ENCODE measurements around the gene CA5B.
"Not testable (repeated sequence)": the region's sequence is repeated elsewhere in the genome, so short reads cannot be mapped to it uniquely, and the experiment has no call there.

CA5B gene

GRCh38 chrX:15755091-15755490 is 17.0 kb downstream of the CA5B start:
- Histone ChIP-seq H3K36me3 (replicated peaks) (no peaks in the 10 kb centered on the region), H3K4me3 (ENCODE audit: low read depth, low read length) (no peak overlapping the region), H3K27ac (no peak overlapping the region), H3K27me3 (replicated peaks) (no peaks in the 10 kb centered on the region)
- DNase-seq = no peak
- in situ Hi-C loops (cut with HindIII; ENCODE audit: low pct_ligation_motif_present, low sequenced_read_pairs) = no loop called here
- no peak for TF ChIP-seq CTCF (IDR thresholded peaks at IDR 0.05; ENCODE audit: low read depth, low read length, missing control alignments)

GRCh38 chrX:15758140-15758539 is 20.1 kb downstream of the CA5B start:
- Histone ChIP-seq H3K4me3 (ENCODE audit: low read depth, low read length) (no peak overlapping the region), H3K27ac (no peak overlapping the region), H3K27me3 (replicated peaks) (no peaks in the 10 kb centered on the region), H3K36me3 (replicated peaks) (no peaks in the 10 kb centered on the region)
- no peak for TF ChIP-seq CTCF (IDR thresholded peaks at IDR 0.05; ENCODE audit: low read depth, low read length, missing control alignments)
- in situ Hi-C loops (cut with HindIII; ENCODE audit: low pct_ligation_motif_present, low sequenced_read_pairs) = no loop called here
- no peak for DNase-seq

GRCh38 chrX:15759886-15760285 is 21.8 kb downstream of the CA5B start:
- H3K27me3 ChIP-seq (replicated peaks); H3K36me3 ChIP-seq (replicated peaks); DNase-seq; in situ Hi-C loops (cut with HindIII; ENCODE audit: low pct_ligation_motif_present, low sequenced_read_pairs); H3K27ac ChIP-seq; H3K4me3 ChIP-seq (ENCODE audit: low read depth, low read length): not testable (repeated sequence)

GRCh38 chrX:15761564-15762191 is 23.6 kb downstream of the CA5B start:
- H3K27ac ChIP-seq = no peak overlapping the region
- no peaks in the 10 kb centered on the region for H3K27me3 ChIP-seq (replicated peaks)
- H3K4me3 ChIP-seq (ENCODE audit: low read depth, low read length) = no peak overlapping the region
- in situ Hi-C loops (cut with HindIII; ENCODE audit: low pct_ligation_motif_present, low sequenced_read_pairs) = no loop called here
- H3K36me3 ChIP-seq (replicated peaks) = no peaks in the 10 kb centered on the region
- peak; percentile 90 for TF ChIP-seq CTCF (IDR thresholded peaks at IDR 0.05; ENCODE audit: low read depth, low read length, missing control alignments)
- peak; percentile 38 for DNase-seq

- Histone ChIP-seq H3K27ac (no peak overlapping the region), H3K27me3 (replicated peaks) (no peaks in the 10 kb centered on the region), H3K4me3 (ENCODE audit: low read depth, low read length) (no peak overlapping the region), H3K36me3 (replicated peaks) (no peaks in the 10 kb centered on the region)
- DNase-seq = no peak
- in situ Hi-C loops (cut with HindIII; ENCODE audit: low pct_ligation_motif_present, low sequenced_read_pairs) = no loop called here
- TF ChIP-seq CTCF (IDR thresholded peaks at IDR 0.05; ENCODE audit: low read depth, low read length, missing control alignments) = no peak
Observed at GRCh38 chrX:15769300-15769954, 31.4 kb downstream of the CA5B start.

GRCh38 chrX:15781961-15782699 is 44.1 kb downstream of the CA5B start:
- H3K36me3 ChIP-seq (replicated peaks) = no peaks in the 10 kb centered on the region
- no peaks in the 10 kb centered on the region for H3K27me3 ChIP-seq (replicated peaks)
- TF ChIP-seq CTCF (IDR thresholded peaks at IDR 0.05; ENCODE audit: low read depth, low read length, missing control alignments) = no peak
- H3K4me3 ChIP-seq (ENCODE audit: low read depth, low read length) = no peak overlapping the region
- no peak overlapping the region for H3K27ac ChIP-seq
- no peak for DNase-seq
- in situ Hi-C loops (cut with HindIII; ENCODE audit: low pct_ligation_motif_present, low sequenced_read_pairs) = no loop called here

Data from brain microvascular endothelial cell (primary cell).